HepG2 (cell line): ENCODE data around the gene SLX4. TPM values are rescaled to one million over a fixed set of nuclear protein-coding genes. Genes with fewer than 3 reads are reported as not detected.

Source experiments
- ATAC-seq: fragments of 200-7000 bp; cut with Tn5 transposase; 3 replicates; pipeline ENCODE4 v1.9.1; 2020; ENCODE audit warnings: mild to moderate bottlenecking, moderate library complexity
- BruUV-seq: library from RNA; stranded (reverse); fragments of 400-500 nt; replicated peaks from 2 replicates; lab custom pipeline; 2021; lab: Mats Ljungman, UMichigan
- CTCF ChIA-PET: fragments of 300-600 bp; formaldehyde crosslinking; extraction: SDS; loops from one replicate; lab custom pipeline; 2021; ENCODE audit warnings: low total read pairs, inconsistent platforms, low intra/inter-chr PET ratio; lab: Yijun Ruan, JAX
- POLR2A ChIA-PET: fragments of 350-600 bp; sonication (Branson Sonifier 250); formaldehyde crosslinking; loops from one replicate; lab custom pipeline; 2020; ENCODE audit warnings: antibody characterized with exemption, inconsistent platforms; lab: Yijun Ruan, JAX
- DNase-seq: peaks from one replicate; pipeline ENCODE4 v3.0.0-alpha.2; 2015; ENCODE audit warnings: low spot score
- FAIRE-seq: peaks from 3 replicates; lab custom pipeline; 2011; peaks lifted over from hg19 to GRCh38; lab: Jason Lieb, UNC
- H2AFZ ChIP-seq: one replicate; pipeline ENCODE4 v1.6.1; 2011; ENCODE audit warnings: low read length, inconsistent platforms
- H3K27ac ChIP-seq: fragments of 300-600 bp; 3 replicates; pipeline ENCODE4 v1.8.0; 2011; ENCODE audit warnings: mixed run types, mild to moderate bottlenecking, mixed read lengths, low read length, inconsistent platforms; ENCODE audit not compliant: insufficient read depth; ENCODE audit errors: extremely low read length
- H3K27me3 ChIP-seq, 2 experiments: fragments of 200-600 bp in 1 of 2; 2 replicates in 1 of 2; 3 replicates in 1 of 2; pipeline versions ENCODE4 v1.6.0 to v1.8.0; 2011; ENCODE audit warnings: low read length in 2 of 2, mild to moderate bottlenecking in 2 of 2, moderate library complexity in 2 of 2, inconsistent platforms in 1 of 2; ENCODE audit not compliant: insufficient read depth in 2 of 2, control insufficient read depth in 1 of 2
- H3K36me3 ChIP-seq, 2 experiments: fragments of 200-600 bp in 1 of 2; replicated peaks in 1 of 2; 2 replicates in 1 of 2; 3 replicates in 1 of 2; pipeline versions ENCODE4 v1.5.1 to v1.8.0; 2011; ENCODE audit warnings: low read length in 2 of 2, inconsistent platforms in 1 of 2; ENCODE audit not compliant: insufficient read depth in 2 of 2, control insufficient read depth in 1 of 2
- H3K4me1 ChIP-seq: 2 replicates; pipeline ENCODE4 v1.5.1; 2012; ENCODE audit warnings: low read length, inconsistent platforms; ENCODE audit not compliant: insufficient read depth
- H3K4me2 ChIP-seq: 2 replicates; pipeline ENCODE4 v1.6.0; 2011; ENCODE audit warnings: low read depth, low read length, inconsistent platforms
- H3K4me3 ChIP-seq, 3 experiments: fragments of 200-600 bp in 1 of 3; sonication (generic), shearing (Covaris generic) in 1 of 3; replicated peaks in 1 of 3; 2 replicates each; pipeline ENCODE4 v1.5.1; 2011 to 2016; ENCODE audit warnings: low read length in 3 of 3, inconsistent platforms in 2 of 3, low read depth in 2 of 3, mild to moderate bottlenecking in 2 of 3, control low read depth in 1 of 3, mixed read lengths in 1 of 3; ENCODE audit not compliant: insufficient read depth in 1 of 3
- H3K79me2 ChIP-seq: one replicate; pipeline ENCODE4 v1.6.1; 2011; ENCODE audit warnings: low read length, inconsistent platforms; ENCODE audit not compliant: insufficient read depth
- H3K9ac ChIP-seq: 2 replicates; pipeline ENCODE4 v1.6.0; 2011; ENCODE audit warnings: mild to moderate bottlenecking, low read depth, low read length, inconsistent platforms; ENCODE audit not compliant: insufficient read depth
- H3K9me3 ChIP-seq: 2 replicates; pipeline ENCODE4 v1.5.1; 2012; ENCODE audit warnings: mild to moderate bottlenecking, low read length
- H4K20me1 ChIP-seq: 2 replicates; pipeline ENCODE4 v1.6.0; 2011; ENCODE audit warnings: inconsistent platforms, mild to moderate bottlenecking, low read length, moderate library complexity; ENCODE audit not compliant: insufficient read depth
- HNF4A ChIP-seq: sonication (generic); formaldehyde crosslinking; IDR thresholded peaks from 2 replicates; pipeline ENCODE4 v1.4.0; 2020; ENCODE audit warnings: missing genetic modification reagents
- KDM3A ChIP-seq: IDR thresholded peaks from 2 replicates; pipeline ENCODE4 v1.6.1; 2018; ENCODE audit warnings: low read depth, missing compliant biosample characterization
- KLF6 ChIP-seq: IDR thresholded peaks from 2 replicates; pipeline ENCODE4 v1.8.0; 2016; ENCODE audit warnings: missing biosample characterization, missing genetic modification reagents
- NR2F1 ChIP-seq, 2 experiments: fragments of 450-650 bp in 1 of 2; formaldehyde crosslinking in 1 of 2; IDR thresholded peaks; 2 replicates each; pipeline versions ENCODE4 v1.5.0 to v1.6.1; 2016 to 2020; ENCODE audit warnings: mild to moderate bottlenecking in 1 of 2, missing compliant biosample characterization in 1 of 2, missing genetic modification reagents in 1 of 2, moderate library complexity in 1 of 2
- NR2F6 ChIP-seq, 2 experiments: IDR thresholded peaks; 2 replicates each; pipeline ENCODE4 v1.6.1; 2016; ENCODE audit warnings: antibody characterized with exemption in 1 of 2, mild to moderate bottlenecking in 1 of 2
- PAXIP1 ChIP-seq: sonication (generic); formaldehyde crosslinking; conservative IDR thresholded peaks from 2 replicates; pipeline ENCODE4 v1.4.0; 2020; ENCODE audit warnings: mild to moderate bottlenecking, missing genetic modification reagents, moderate library complexity
- SP5 ChIP-seq: IDR thresholded peaks from 2 replicates; pipeline ENCODE4 v1.6.1; 2016; ENCODE audit warnings: low read depth, borderline replicate concordance
- ZBTB7B ChIP-seq: sonication (generic); formaldehyde crosslinking; IDR thresholded peaks from 2 replicates; pipeline ENCODE4 v1.4.0; 2020; ENCODE audit warnings: missing genetic modification reagents
- ZNF234 ChIP-seq: sonication (generic); formaldehyde crosslinking; conservative IDR thresholded peaks from 2 replicates; pipeline ENCODE4 v1.5.1; 2020; ENCODE audit warnings: mild to moderate bottlenecking, missing genetic modification reagents
- ZNF263 ChIP-seq: sonication (generic); formaldehyde crosslinking; IDR thresholded peaks from 2 replicates; pipeline ENCODE4 v1.4.0; 2020; ENCODE audit warnings: missing genetic modification reagents
- ZNF331 ChIP-seq: sonication (generic); formaldehyde crosslinking; IDR thresholded peaks from 2 replicates; pipeline ENCODE4 v1.4.0; 2020; ENCODE audit warnings: missing genetic modification reagents
- ZNF512 ChIP-seq: sonication (generic); formaldehyde crosslinking; IDR thresholded peaks from 2 replicates; pipeline ENCODE4 v1.4.0; 2020; ENCODE audit warnings: mild to moderate bottlenecking, missing genetic modification reagents
- ZNF644 ChIP-seq: IDR thresholded peaks from 2 replicates; pipeline ENCODE4 v1.6.1; 2016; ENCODE audit warnings: low read depth
- ZSCAN25 ChIP-seq: sonication (generic); formaldehyde crosslinking; IDR thresholded peaks from 2 replicates; pipeline ENCODE4 v1.8.0; 2022; ENCODE audit warnings: mild to moderate bottlenecking, missing genetic modification reagents
- WGBS: methylation state at CpG from one replicate; pipeline ENCODE4 v1.1.6; 2017; ENCODE audit warnings: low lambda C conversion rate; 5-methylcytosine and 5-hydroxymethylcytosine counted together
- in situ Hi-C: cut with HindIII; loops from 2 replicates; pipeline ENCODE4 v1.10.0; 2017; ENCODE audit warnings: low pct_unique_long_range_greater_than_20kb; ENCODE audit not compliant: extremely low pct_ligation_motif_present
- intact Hi-C: fragments of 100-400 bp; cut with micrococcal nuclease; formaldehyde crosslinking; loops from one replicate; pipeline ENCODE4 v1.10.0; 2022; ENCODE audit not compliant: unreplicated experiment
- polyA plus RNA-seq, 8 experiments: library from polyadenylated mRNA; depleted of rRNA in 3 of 8; stranded (reverse) in 7 of 8; unstranded in 1 of 8; fragments of >200 nt; fragmentation: Illumina TruSeq in 4 of 8; extraction: Trizol in 4 of 8; gene quantifications; 2 replicates each; pipeline versions ENCODE4 v1.2.1 to v1.2.3, GENCODE V29; 2011 to 2016; ENCODE audit warnings: low read depth in 4 of 8, missing spikeins in 1 of 8, mixed read lengths in 1 of 8; ENCODE audit not compliant: insufficient read depth in 1 of 8
- total RNA-seq, 5 experiments: library from RNA; depleted of rRNA; stranded (reverse); fragments of >200 nt; fragmentation: Illumina TruSeq; extraction: Trizol; gene quantifications; 2 replicates each; pipeline ENCODE4 v1.2.3, GENCODE V29; 2016; ENCODE audit warnings: low read depth in 1 of 5

Gene SLX4
- total and polyA plus RNA-seq, 2 of the 13 experiments (the other 11 are each of a cell fraction or from before 2014, with no cell fraction given): 1.1 to 3.6 TPM

- intact Hi-C loops: no loop called here
- DNase-seq (no peak), ATAC-seq (no peak), FAIRE-seq (no peak)
- in situ Hi-C loops: no loop called here
- ChIA-PET POLR2A (no interaction called here), CTCF (no interaction called here)
- 95% methylated on average over 4 of the region's 4 CpGs for WGBS
- H2AFZ ChIP-seq: no peak overlapping the region
- H3K4me2 ChIP-seq: no peak overlapping the region
- H3K4me1 ChIP-seq: peaks cover 42% of the 10 kb centered on the region
- H3K27ac ChIP-seq: no peak overlapping the region
- no peaks in the 10 kb centered on the region; the same call in 1 of the 2 replicates for H4K20me1 ChIP-seq
- TF ChIP-seq KDM3A (no peak), ZNF331 (no peak)
- peaks cover 6% of the 10 kb centered on the region for H3K9me3 ChIP-seq
- H3K9ac ChIP-seq: no peak overlapping the region
- no peaks in the 10 kb centered on the region for H3K79me2 ChIP-seq
- BruUV-seq: no TSS peak
- peaks cover 0 to 7% of the 10 kb centered on the region in 2 experiments; a peak in 1 of 5 replicates for H3K36me3 ChIP-seq
- no peaks in the 10 kb centered on the region for H3K27me3 ChIP-seq
- H3K4me3 ChIP-seq: no peak overlapping the region
Measured at GRCh38 chr16:3599922-3600321, 11.5 kb downstream of the SLX4 start.

- ChIA-PET CTCF (no interaction called here), POLR2A (interaction anchor here (1.3 kb wide), 1 partner anchor 41 kb away, joined by 3 read pairs; no protein-coding TSS in a partner anchor)
- WGBS: 25% methylated on average over 6 of the region's 8 CpGs
- FAIRE-seq (peak; percentile 73), DNase-seq (peak; percentile 18), ATAC-seq (peak; percentile 2; the same call in 1 of the 3 replicates)
- peaks cover 0 to 7% of the 10 kb centered on the region in 2 experiments; a peak in 1 of 5 replicates for H3K36me3 ChIP-seq
- in situ Hi-C loops (no loop called here), intact Hi-C loops (no loop called here)
- H3K4me3 ChIP-seq: no peak overlapping the region
- H3K4me1 ChIP-seq: peaks cover 42% of the 10 kb centered on the region
- no peaks in the 10 kb centered on the region for H3K79me2 ChIP-seq
- no peak overlapping the region for H2AFZ ChIP-seq
- BruUV-seq: no TSS peak
- peaks cover 6% of the 10 kb centered on the region for H3K9me3 ChIP-seq
- H3K9ac ChIP-seq: no peak overlapping the region
- no peak overlapping the region for H3K27ac ChIP-seq
- no peaks in the 10 kb centered on the region; the same call in 1 of the 2 replicates for H4K20me1 ChIP-seq
- no peaks in the 10 kb centered on the region for H3K27me3 ChIP-seq
- peak overlapping the region; percentile 28; the same call in 1 of the 2 replicates for H3K4me2 ChIP-seq
- TF ChIP-seq ZNF263 (CRISPR knock-in tag): 0 out of 2 replicates have a peak, but pooled peaks have one; percentile 12
- TF ChIP-seq ZNF234 (CRISPR knock-in tag): no peak
- no peak for TF ChIP-seq ZNF644 (CRISPR knock-in tag)
- no peak for TF ChIP-seq ZBTB7B
- TF ChIP-seq HNF4A (CRISPR knock-in tag): peak; percentile 76
- TF ChIP-seq NR2F1 (CRISPR knock-in tag; IDR thresholded peaks at IDR 0.05): peak in 1 of 2 experiments; percentile 15; a peak in 1 of 4 replicates
- TF ChIP-seq SP5 (CRISPR knock-in tag): peak; percentile 81
- 0 out of 2 replicates have a peak, but pooled peaks have one; percentile 34 for TF ChIP-seq ZSCAN25 (CRISPR knock-in tag)
- no peak for TF ChIP-seq KLF6
- TF ChIP-seq PAXIP1 (CRISPR knock-in tag): peak; percentile 25; the same call in 1 of the 2 replicates
- TF ChIP-seq NR2F6 (IDR thresholded peaks at IDR 0.05): peak; percentile 47
- peak; percentile 18; the same call in 1 of the 2 replicates for TF ChIP-seq NR2F6 (CRISPR knock-in tag; IDR thresholded peaks at IDR 0.05)
- no peak for TF ChIP-seq ZNF512
Measured at GRCh38 chr16:3599121-3599520, 12.3 kb downstream of the SLX4 start.
